Measurements from ENCODE around the gene SEH1L.
"Not testable (repeated sequence)": the region's sequence is repeated elsewhere in the genome, so short reads cannot be mapped to it uniquely, and the experiment has no call there.

SEH1L gene

DNA sequence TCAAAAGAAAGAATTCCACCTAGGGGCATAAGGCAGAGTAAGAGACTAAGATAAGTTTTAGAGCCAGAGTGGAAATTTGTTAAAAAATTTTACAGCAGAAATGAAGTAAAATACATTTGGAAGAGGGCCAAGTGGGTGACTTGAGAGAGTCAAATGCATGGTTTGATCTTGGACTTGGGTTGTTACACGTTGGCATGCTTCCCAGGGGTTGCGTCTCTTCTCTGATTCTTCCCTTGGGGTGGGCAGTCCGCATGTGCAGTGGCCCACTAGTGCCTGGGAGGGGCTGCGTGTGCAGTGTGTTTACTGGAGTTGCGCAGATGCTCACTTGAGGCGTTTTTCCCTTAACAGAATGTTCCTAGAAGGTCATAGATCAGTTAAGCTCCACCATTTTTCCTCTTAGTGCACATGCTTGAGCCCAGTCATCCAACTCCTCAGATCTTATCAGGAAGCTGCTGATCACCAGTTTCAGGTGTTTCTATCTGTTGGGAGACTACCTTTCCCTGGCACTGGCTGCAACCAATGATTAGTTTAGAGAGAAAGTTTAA, 13.1 kb downstream of the SEH1L start:
- no peak overlapping the region for H3K4me3 ChIP-seq (replicated peaks; ENCODE audit: low read depth, low read length)
- DNase-seq (ENCODE audit: low read depth): no peak
- TF ChIP-seq CTCF (IDR thresholded peaks at IDR 0.05; ENCODE audit: low read length, missing control alignments): no peak

DNA sequence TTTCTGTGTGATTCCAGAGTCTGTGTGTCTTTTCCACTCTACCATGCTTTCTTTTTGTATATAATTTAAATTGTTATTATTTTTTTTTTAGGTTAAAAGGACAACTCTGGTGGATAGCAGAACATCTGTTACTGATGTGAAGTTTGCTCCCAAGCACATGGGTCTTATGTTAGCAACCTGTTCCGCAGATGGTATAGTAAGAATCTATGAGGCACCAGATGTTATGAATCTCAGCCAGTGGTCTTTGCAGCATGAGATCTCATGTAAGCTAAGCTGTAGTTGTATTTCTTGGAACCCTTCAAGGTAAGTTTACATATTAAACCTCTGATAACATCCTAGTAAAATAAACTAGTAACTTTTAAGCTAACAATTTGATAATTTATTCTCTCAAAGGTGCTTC, 15.3 kb downstream of the SEH1L start:
- H3K4me3 ChIP-seq (replicated peaks; ENCODE audit: low read depth, low read length): no peak overlapping the region
- DNase-seq (ENCODE audit: low read depth): no peak
- TF ChIP-seq CTCF (IDR thresholded peaks at IDR 0.05; ENCODE audit: low read length, missing control alignments): no peak

DNA sequence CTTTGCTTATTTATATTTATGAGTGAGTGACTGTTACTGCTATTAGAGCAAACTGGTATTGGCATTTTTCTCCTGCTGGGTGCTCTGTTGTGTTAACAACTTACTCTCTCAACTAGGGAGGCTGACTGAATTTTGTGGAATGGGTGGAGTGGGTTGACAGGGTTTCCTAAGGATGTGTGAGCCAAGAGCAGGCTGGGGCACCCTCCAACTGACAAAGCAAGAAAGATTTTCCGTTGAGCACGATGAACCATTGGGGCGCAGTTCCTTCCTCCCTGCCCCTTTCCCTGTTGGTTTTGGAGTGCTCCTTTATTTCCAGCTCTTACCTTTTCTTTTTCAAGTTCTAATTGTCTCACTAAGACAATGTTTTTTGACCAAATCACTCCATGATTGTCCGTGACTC, 20.3 kb downstream of the SEH1L start:
- DNase-seq (ENCODE audit: low read depth): no peak
- H3K4me3 ChIP-seq (replicated peaks; ENCODE audit: low read depth, low read length): no peak overlapping the region
- TF ChIP-seq CTCF (IDR thresholded peaks at IDR 0.05; ENCODE audit: low read length, missing control alignments): no peak

GRCh38 chr18:12968619-12969018, 20.8 kb downstream of the SEH1L start:
- no peak for DNase-seq (ENCODE audit: low read depth)
- no peak for TF ChIP-seq CTCF (IDR thresholded peaks at IDR 0.05; ENCODE audit: low read length, missing control alignments)
- H3K4me3 ChIP-seq (replicated peaks; ENCODE audit: low read depth, low read length): no peak overlapping the region

DNA sequence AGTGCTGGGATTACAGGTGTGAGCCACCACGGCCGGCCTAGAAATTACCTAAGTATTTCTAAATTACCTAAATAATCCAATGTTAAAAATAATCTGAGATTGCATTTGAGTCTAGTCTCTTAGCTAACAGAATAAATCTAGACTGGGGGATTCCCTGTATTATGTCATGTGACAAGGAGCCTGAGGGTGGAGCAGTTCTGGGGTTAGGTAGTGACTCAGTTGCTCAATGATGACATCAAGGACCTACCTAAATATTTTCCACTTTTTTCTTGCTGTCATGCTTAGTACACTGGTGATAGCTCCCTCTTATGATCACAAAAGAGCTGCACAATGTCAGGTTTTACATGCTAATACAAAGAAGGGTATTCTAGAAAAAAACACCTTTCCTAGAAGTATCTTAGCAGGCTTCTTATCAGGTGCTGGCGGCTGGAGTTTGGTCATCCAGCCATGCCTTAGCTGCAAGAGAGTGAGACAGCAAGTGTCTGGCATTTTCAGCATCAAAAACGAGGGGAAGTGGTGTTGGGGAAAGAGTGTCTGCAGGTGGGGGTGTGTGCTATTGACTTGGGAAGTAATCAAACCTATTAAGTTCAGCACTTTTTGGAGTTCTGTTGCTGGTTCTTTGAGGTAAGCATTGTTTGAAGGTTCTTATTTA, 25.9 kb downstream of the SEH1L start:
- H3K4me3 ChIP-seq (replicated peaks; ENCODE audit: low read depth, low read length): no peak overlapping the region
- no peak for DNase-seq (ENCODE audit: low read depth)
- no peak for TF ChIP-seq CTCF (IDR thresholded peaks at IDR 0.05; ENCODE audit: low read length, missing control alignments)

DNA sequence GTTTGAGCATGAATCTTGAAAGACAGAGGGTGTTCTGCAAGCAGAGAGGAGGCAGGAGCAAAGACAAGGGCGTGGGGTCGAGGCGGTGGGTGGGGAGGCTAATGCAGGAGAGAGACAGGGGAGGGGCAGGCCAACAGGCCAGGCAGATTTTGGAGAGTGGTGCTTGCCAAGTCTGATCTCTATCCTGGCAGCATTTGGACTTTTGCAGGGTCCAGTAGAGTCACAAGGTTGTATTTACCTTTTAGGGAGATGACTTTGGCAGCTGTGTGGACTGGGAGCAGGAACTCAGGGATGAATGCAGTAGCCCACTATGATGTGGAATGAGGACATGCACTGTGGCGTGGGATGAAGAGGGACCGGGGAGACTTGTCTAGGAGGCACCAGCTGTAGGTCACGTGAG, 27.7 kb downstream of the SEH1L start:
- no peak overlapping the region for H3K4me3 ChIP-seq (replicated peaks; ENCODE audit: low read depth, low read length)
- DNase-seq (ENCODE audit: low read depth): no peak
- TF ChIP-seq CTCF (IDR thresholded peaks at IDR 0.05; ENCODE audit: low read length, missing control alignments): no peak

DNA sequence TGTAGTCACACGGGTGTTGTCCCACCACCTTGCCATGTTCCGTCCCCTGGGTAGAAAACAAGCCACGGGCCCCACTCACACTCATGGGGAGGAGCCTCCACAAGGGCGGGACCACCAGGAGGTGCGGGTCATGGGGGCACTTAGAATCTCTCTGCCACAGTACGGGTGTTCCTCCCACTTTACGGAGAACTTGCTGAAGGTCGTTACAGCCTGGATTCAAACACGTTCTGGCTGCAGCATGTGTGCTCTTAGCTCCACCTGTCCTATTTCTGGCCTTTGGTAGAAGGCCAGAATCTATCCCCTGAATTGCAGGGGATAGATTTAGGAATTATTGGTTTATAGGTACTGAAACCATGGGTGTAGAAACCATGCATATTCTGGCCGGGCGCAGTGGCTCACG, 28.5 kb downstream of the SEH1L start:
- TF ChIP-seq CTCF (IDR thresholded peaks at IDR 0.05; ENCODE audit: low read length, missing control alignments): no peak
- H3K4me3 ChIP-seq (replicated peaks; ENCODE audit: low read depth, low read length): no peak overlapping the region

DNA sequence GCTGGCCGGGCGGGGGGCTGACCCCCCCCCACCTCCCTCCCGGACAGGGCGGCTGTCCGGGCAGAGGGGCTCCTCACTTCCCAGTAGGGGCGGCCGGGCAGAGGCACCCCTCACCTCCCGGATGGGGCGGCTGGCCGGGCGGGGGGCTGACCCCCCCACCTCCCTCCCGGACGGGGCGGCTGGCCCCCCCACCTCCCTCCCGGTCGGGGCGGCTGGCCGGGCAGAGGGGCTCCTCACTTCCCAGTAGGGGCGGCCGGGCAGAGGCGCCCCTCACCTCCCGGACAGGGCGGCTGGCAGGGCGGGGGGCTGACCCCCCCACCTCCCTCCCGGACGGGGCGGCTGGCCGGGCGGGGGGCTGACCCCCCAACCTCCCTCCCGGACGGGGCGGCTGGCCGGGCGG, 32.3 kb downstream of the SEH1L start:
- DNase-seq (ENCODE audit: low read depth): not testable (repeated sequence)

More for the DNA sequence above, 28.5 kb downstream of the SEH1L start:
- no peak for DNase-seq (ENCODE audit: low read depth)

More for the DNA sequence above, 32.3 kb downstream of the SEH1L start:
- not testable (repeated sequence) for H3K4me3 ChIP-seq (replicated peaks; ENCODE audit: low read depth, low read length)
